Erythroblast (primary cell): ENCODE data around the gene PROSER3.

Experiments
- GATA1 ChIP-seq: IDR thresholded peaks from 2 replicates; pipeline ENCODE4 v1.6.1; 2011; ENCODE audit warnings: low read depth, mild to moderate bottlenecking, control low read depth, low read length, moderate library complexity
- POLR2A ChIP-seq: IDR thresholded peaks from 2 replicates; pipeline ENCODE4 v1.6.1; 2011; ENCODE audit warnings: mild to moderate bottlenecking, low read length

GRCh38 chr19:35806597-35806996, 48.6 kb downstream of the PROSER3 start:
- TF ChIP-seq POLR2A (no peak), GATA1 (no peak)
